ENCODE measurements around the gene CLEC16A.
"Not testable (repeated sequence)": the region's sequence is repeated elsewhere in the genome, so short reads cannot be mapped to it uniquely, and the experiment has no call there.

CLEC16A gene

DNA sequence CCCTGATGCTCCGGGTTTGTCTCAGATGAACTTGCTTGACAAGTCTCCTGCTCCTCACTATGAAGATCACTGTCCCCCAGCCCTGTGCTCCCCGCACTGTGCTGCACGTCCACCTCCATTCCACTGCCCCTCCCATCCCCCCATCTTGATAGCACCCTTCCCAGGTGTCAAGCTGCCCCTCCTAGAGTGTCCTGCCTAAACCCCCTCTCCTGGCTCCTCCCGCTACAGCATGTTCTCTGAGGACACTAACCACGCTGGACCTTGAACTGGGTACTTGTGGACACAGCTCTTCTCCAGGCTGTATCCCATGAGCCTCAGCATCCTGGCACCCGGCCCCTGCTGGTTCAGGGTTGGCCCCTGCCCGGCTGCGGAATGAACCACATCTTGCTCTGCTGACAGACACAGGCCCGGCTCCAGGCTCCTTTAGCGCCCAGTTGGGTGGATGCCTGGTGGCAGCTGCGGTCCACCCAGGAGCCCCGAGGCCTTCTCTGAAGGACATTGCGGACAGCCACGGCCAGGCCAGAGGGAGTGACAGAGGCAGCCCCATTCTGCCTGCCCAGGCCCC lies 20.6 kb upstream of the CLEC16A start:
- no peak for DNase-seq (ENCODE audit: low read depth in 2 of 2)

DNA sequence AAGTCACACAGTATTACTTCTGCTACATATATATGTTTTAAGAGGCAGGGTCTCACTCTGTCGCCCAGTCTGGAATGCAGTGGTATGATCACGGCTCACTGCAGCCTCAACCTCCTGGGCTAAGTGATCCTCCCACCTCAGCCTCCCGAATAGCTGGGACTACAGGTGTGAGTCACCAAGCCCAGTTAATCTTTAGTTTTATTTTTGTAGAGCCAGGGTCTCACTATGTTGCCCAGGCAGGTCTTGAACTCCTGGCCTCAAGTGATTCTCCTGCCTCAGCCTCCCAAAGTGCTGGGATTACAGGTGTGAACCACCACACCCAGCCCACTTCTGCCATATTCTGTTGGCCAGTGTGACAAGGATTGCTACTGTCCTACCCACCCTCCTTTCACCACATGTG lies 19.1 kb upstream of the CLEC16A start:
- DNase-seq (ENCODE audit: low read depth in 2 of 2) = not testable (repeated sequence)

DNA sequence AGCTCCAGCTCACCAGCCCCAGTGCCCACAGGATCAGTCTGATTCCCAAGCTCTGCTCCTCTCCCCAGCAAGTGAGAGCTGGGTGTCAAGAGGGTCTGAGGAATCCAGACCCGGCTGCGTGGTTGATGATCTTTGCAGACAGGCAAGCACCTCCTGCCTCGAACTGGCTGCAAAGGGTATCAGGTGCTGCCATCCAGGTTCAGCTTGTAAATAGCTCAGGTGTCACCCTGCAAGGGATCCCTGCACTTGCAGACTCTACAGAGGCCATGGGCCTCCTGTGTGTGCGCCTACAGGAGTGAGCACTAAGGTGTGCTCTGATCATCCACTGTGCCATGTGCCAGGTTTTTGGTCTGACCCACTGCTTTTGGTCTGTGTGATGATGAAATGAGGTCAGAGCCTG lies 18.3 kb upstream of the CLEC16A start:
- DNase-seq (ENCODE audit: low read depth in 2 of 2) = no peak

DNA sequence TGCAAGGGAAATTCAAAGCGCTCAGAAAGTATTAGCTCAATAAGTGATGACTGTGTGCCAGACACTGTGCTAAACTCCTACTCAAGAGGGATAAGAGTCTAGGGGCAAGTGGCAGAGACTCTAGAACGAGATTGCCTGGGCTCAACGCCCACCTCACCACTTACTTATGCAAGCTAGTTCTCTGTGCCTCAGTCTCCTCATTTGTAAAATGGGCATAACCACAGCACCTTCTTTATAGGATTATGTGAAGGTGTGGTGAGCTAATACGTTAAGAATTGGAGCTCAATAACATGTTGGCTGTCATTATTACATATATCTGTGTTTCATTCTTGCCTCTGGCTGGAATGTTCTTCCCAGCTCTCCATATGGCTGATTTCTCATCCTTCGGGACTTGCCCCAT lies 17.5 kb upstream of the CLEC16A start:
- DNase-seq (ENCODE audit: low read depth in 2 of 2) = no peak

DNA sequence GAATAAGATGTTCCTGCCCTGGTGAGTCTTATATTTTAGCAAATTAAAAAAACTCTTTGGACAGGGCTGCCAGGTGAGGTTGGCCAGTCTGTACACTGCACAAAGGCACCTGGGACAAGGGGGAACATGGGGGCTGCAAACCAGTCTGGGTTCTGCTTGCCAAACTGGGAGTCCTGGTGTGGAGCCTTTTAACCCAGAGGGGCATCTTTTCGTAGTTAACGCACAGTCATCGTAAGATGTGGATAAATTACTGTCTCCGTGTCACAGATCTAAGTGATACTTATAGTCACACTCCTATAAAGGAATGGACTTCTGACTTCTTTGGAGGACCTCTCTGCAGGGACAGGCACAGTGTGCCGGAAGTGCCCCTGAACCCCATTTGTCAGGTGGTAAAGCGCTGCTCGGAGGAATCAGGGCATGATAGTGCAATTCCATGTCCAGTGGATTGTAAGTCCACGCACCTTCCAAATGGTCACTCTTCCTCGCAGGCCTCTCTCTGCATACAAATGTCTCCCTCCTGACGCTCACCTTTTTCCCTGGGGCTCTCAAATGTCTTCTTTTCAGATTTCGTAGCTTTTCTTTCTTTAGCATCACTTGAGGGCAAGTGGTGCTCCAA lies 16.8 kb upstream of the CLEC16A start:
- DNase-seq (ENCODE audit: low read depth in 2 of 2) = no peak

DNA sequence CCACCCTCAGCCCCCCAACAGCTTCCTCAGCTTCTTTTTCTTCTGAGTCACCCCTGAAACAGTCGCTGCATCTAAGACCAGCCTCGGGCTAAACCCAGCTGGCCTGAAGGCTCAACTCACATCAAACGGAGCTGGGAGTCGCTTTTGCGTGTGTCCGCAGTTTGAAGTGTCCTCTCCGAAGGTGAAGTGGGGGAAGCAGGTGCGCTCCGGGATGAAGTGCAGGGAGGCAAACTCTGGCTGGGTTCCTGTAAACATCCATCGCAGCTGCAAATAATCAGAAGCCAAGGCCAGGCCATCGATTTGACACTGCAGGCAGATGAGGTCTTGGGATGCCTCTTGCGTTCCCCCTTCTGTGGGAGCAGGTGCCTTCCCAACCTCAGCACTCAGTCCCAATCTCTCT lies 15.3 kb upstream of the CLEC16A start:
- DNase-seq (ENCODE audit: low read depth in 2 of 2) = not testable (repeated sequence)

GRCh38 chr16:10929853-10930754 lies 14.3 kb upstream of the CLEC16A start:
- no peak for DNase-seq (ENCODE audit: low read depth in 2 of 2)

DNA sequence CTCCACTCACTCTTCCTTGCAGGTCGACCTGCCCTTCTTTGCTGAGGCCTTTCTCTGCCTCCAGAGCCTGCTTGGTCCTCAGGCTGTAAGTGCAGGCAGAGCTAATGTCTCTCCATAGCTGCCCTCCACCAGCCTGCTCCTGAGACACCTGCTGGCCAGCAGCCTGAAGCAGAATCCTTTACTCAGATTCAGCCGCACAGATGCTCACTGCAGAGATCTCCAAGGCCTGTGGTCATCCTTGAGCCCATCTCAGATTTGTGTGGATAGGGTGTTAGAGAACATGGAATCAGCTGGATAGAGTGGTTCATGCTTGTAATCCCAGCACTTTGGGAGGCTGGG lies 13.6 kb upstream of the CLEC16A start:
- no peak for DNase-seq (ENCODE audit: low read depth in 2 of 2)

- DNase-seq (ENCODE audit: low read depth in 2 of 2) = no peak
Measured at GRCh38 chr16:10931134-10931533, 13.2 kb upstream of the CLEC16A start.

- no peak for DNase-seq (ENCODE audit: low read depth in 2 of 2)
Measured at GRCh38 chr16:10931977-10932632, 12.3 kb upstream of the CLEC16A start.

- no peak for DNase-seq (ENCODE audit: low read depth in 2 of 2)
Measured at GRCh38 chr16:10932959-10933710, 11.2 kb upstream of the CLEC16A start.

- DNase-seq (ENCODE audit: low read depth in 2 of 2) = no peak
Measured at GRCh38 chr16:10933865-10934264, 10.5 kb upstream of the CLEC16A start.

- no peak for DNase-seq (ENCODE audit: low read depth in 2 of 2)
Measured at GRCh38 chr16:10934325-10935107, 9.8 kb upstream of the CLEC16A start.

- no peak for DNase-seq (ENCODE audit: low read depth in 2 of 2)
Measured at GRCh38 chr16:10935226-10935915, 9.0 kb upstream of the CLEC16A start.

DNA sequence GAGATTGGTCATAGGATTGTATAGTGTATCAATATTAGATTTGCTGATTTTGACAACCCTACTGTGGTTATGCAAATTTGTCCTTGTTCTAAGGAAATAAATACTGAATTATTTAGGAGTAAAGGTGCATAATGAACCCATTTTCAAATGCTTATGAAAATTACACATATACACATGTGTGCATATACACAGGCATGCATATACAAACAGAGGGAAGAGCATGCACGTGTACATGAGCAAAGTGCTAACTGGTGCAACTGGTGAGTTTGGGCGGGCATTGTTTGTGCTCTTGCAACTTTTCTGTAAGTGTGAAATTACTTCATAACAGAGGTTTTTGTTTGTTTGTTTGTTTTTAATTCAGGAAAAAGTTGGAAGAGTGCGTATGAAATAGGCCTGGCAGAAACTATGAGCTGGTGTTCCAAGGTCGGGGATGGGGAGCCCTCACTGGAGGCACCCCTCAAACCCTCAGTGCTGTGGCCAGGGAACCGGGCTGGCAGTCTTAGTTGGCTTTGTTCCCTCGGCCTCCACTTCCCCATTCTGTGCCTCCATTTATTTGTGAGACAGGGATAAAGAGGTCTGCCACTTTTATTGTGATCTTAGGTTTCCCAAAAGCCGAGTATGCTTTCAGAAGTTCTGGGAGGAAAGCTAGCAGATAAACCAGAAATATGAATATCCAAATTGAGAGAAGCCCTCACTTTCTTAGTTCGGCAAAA lies 7.9 kb upstream of the CLEC16A start:
- DNase-seq (ENCODE audit: low read depth in 2 of 2) = no peak

DNA sequence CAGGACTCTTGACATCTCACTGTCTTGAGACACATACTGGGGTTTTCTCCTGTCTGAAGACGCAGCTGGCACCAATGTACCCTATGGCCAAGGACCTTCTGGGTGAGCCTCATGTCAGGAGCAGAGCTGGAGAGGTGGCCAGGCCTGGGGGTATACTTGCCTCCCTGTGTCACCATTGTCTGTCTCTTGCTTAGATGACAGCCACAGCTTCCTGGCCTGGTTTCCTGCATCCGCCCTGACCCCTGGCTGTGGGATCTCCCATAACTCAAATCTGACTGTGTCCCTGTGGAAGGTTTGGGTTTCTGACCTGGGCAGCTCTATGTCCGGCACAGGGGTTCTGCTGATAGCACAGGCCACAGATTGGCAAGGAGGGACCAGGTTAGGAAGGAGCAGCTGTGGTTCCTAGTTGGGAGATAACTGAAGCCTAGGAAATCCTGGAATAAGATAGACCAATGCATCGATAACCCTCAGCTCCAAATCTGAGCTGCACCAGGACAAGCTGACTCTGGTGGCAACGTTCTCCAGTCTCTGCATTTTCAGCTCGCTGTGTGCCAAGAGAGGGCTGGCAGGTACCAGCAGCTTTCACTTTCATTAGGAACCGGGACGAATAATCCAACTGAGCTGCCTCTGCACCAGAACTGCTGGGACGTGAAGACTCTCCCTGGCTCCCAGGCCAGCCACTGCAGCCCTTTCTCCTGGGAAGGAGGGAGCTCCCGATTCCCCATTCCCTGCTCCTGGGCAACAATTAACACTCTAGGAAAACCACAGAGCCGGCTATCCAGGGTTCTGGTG lies 7.1 kb upstream of the CLEC16A start:
- no peak for DNase-seq (ENCODE audit: low read depth in 2 of 2)

DNA sequence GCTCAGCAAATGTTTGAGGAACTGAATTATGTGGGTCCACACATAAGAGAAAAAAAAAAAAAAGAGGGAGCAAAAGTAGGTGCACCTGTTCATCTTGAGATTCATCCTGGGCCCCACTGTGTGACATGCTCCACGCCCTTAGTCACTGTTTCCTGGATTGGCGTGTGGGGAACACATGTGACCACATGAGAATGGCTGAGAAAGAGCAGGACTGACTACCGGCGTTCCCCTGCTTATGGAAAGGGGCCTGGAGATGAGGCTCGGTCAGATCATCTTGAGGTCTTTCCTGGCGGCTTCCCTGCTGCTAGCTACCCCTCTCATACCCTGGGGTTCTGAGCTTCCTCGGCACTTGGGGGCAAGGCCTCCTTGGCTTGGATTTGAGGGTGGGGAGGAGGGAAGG lies 6.0 kb upstream of the CLEC16A start:
- DNase-seq (ENCODE audit: low read depth in 2 of 2) = no peak

DNA sequence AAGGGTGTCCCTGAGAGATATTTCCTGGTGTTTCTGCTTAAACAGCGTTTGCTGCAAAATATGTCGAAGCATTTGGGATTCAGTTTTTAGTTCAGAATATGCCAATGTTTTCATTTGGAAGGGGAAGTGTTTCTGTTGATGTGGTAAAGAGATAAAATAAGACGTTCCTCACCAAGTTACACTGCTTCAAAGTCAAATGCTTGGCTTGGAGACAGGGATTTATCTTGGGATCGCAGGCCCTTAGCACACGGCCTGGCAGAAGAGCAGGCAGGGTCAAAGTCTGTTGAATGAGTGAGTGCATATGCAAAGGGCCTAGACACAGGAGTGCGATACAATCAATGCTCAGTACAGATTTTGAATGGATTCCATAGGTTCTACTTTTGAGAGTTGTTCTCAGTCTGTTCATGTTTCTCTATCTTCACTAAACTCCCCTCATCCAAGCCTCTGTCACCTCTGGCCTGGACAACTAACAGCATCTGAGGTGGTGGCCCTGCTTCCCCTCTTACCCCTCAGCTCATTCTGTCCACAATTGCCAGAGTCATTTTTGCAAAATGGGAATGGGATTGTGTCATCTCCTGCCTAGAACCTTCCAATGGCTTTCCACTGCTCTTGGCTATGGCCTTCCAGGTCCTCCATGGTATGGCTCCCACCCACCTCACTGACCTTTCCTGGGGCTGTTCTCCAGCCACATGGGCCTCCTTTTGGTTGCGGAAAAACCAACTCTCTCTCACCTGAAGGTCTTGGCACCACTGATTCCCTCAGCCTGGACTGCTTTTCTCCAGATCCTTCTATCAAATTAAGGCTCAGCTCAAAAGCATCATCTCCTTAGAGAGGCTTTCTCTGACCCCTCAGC lies 5.3 kb upstream of the CLEC16A start:
- no peak for DNase-seq (ENCODE audit: low read depth in 2 of 2)

All from activated CD8-positive, alpha-beta memory T cell treated with anti-CD3 and anti-CD28 coated beads for 4 hours (primary cell).